ENCODE data around the gene ZNF550. TPM values are rescaled to one million over a fixed set of nuclear protein-coding genes. Genes with fewer than 3 reads are reported as not detected.

Gene ZNF550
- total RNA-seq, 1 experiment from 2014 or later, result 3.1 TPM

DNA sequence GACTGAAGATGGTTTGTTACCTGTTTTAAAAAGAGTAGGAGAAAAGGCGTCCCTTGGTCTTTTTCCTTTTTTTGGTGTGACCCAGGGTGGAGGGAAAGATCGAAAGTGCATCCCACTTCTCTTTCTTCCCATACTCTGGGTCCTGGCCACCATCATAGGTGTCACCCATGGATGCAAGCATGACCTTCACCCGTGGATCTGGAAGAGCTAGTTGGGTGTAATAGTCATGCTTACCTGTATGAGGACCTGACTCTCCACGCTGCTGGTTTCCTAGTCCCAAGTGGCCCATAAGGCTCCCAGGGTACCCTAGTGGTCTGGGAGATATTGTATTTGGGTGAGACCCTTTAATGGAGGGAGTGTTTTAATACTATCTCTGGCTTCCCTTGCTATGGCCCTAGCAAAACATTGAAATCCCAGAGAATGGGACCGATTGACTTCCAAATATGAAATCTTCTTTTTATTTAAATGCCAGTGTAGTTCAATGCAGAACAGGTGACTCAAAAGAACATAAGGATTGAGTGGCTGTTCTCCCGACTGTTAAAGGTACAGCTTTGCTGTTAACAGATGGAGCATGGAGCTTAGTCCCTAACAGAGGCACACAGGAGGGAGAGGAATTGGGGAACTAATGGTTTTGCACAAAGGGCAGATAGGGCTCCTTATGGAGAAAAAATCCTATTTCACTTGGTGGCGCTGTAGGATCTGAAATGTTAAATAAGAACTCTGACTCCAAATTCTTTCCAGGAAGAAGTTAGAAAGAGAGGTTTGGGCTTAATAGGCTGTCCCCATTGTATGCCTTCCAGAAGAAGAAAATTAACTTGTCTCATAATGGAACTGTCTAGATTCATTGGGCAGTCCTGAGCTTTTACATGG is 7.0 kb upstream of the ZNF550 start:
- H3K79me2 ChIP-seq (ENCODE audit: insufficient read depth, low read length), result no peaks in the 10 kb centered on the region
- no peaks in the 10 kb centered on the region for H3K4me1 ChIP-seq (ENCODE audit: control insufficient read depth in 1 of 2, insufficient read depth in 2 of 2, low read length in 2 of 2)
- peak; percentile 34 for DNase-seq (ENCODE audit: low read depth, low spot score)
- CTCF ChIA-PET, result no interaction called here
- ATAC-seq, result no peak
- H3K9ac ChIP-seq (ENCODE audit: low read length), result no peak overlapping the region
- H4K20me1 ChIP-seq (ENCODE audit: insufficient read depth), result no peaks in the 10 kb centered on the region
- RAD21 ChIA-PET (ENCODE audit: low non-redundant PET in 1 of 2, low total read pairs in 2 of 2, uncharacterized antibody in 2 of 2, unreplicated experiment in 2 of 2), result no interaction called here
- H3K4me3 ChIP-seq (replicated peaks in 1 of 2; ENCODE audit: low read depth in 1 of 2, low read length in 2 of 2), result no peak overlapping the region
- H3K9me2 ChIP-seq (ENCODE audit: insufficient read depth), result no peaks in the 10 kb centered on the region
- no peak overlapping the region for H2AFZ ChIP-seq (ENCODE audit: low read depth, low read length, poor library complexity, severe bottlenecking)
- no peak overlapping the region for H3K4me2 ChIP-seq (ENCODE audit: low read length)
- TF ChIP-seq TCF7L2 (IDR thresholded peaks at IDR 0.05; ENCODE audit: borderline replicate concordance, extremely low read depth, insufficient read depth, insufficient read length), result no peak
- no peak for TF ChIP-seq SIN3A (IDR thresholded peaks at IDR 0.05; ENCODE audit: low read depth)
- TF ChIP-seq EZH2phosphoT487 (IDR thresholded peaks at IDR 0.05; ENCODE audit: borderline replicate concordance), result no peak
- TF ChIP-seq ELF1 (IDR thresholded peaks at IDR 0.05; ENCODE audit: borderline replicate concordance, low read depth), result no peak
- TF ChIP-seq ZFX (IDR thresholded peaks at IDR 0.05), result no peak
- no peak for TF ChIP-seq MAX (IDR thresholded peaks at IDR 0.05)
- peak; percentile 98 for TF ChIP-seq CBX3 (IDR thresholded peaks at IDR 0.05; ENCODE audit: low read depth)
- TF ChIP-seq EZH2 (IDR thresholded peaks at IDR 0.05), result no peak
- TF ChIP-seq POLR2AphosphoS5 (IDR thresholded peaks at IDR 0.05; ENCODE audit: low read depth, low read length), result no peak
- no peak for TF ChIP-seq SP1 (IDR thresholded peaks at IDR 0.05; ENCODE audit: low read depth)
- TF ChIP-seq CTCF (IDR thresholded peaks at IDR 0.05 in 2 of 3, conservative IDR thresholded peaks at IDR 0.05 in 1 of 3; ENCODE audit: borderline replicate concordance in 1 of 3, insufficient read depth in 1 of 3, low read depth in 2 of 3, low read length in 2 of 3), result no peak; a peak in 1 of 6 replicates
- 0 out of 2 replicates have a peak, but pooled peaks have one; percentile 19 for TF ChIP-seq RAD21 (IDR thresholded peaks at IDR 0.05; ENCODE audit: low read depth)
- TF ChIP-seq FOSL1 (IDR thresholded peaks at IDR 0.05; ENCODE audit: low read depth), result no peak
- no peaks in the 10 kb centered on the region for H3K36me3 ChIP-seq (ENCODE audit: control insufficient read depth in 1 of 2, insufficient read depth in 2 of 2, low read length in 2 of 2)
- BruUV-seq (replicated peaks), result no TSS peak
- intact Hi-C loops (cut with micrococcal nuclease), result no loop called here
- peaks cover 41 to 50% of the 10 kb centered on the region in 2 experiments; a peak in 2 of 4 replicates for H3K9me3 ChIP-seq (ENCODE audit: control insufficient read depth in 1 of 2, insufficient read depth in 1 of 2, low read depth in 1 of 2, low read length in 2 of 2)
- POLR2A ChIA-PET, result no interaction called here
- no peak overlapping the region for H3K27ac ChIP-seq (ENCODE audit: low read depth, low read length)
- H3K27me3 ChIP-seq (ENCODE audit: insufficient read depth, low read length), result no peaks in the 10 kb centered on the region

All from HCT116 (cell line).